Mesenteric fat pad (tissue), 1 donor: ENCODE data around the gene PIK3CB. TPM values are rescaled to one million over a fixed set of nuclear protein-coding genes. Genes with fewer than 3 reads are reported as not detected.
A peak's percentile ranks its signal among the peaks of the same experiment; 100 is the strongest.

Experiments
- DNase-seq: peaks from one replicate; pipeline ENCODE4 v3.0.0-alpha.2; 2020; ENCODE audit warnings: low spot score
- long read RNA-seq: library from polyadenylated mRNA; unstranded; transcript quantifications from one replicate; pipeline ENCODE4 v2.0.0, GENCODE V29; 2020
- total RNA-seq: library from RNA; stranded (reverse); fragmentation: NEBNext Ultra II Directional; extraction: Animal tissue kit (Norgen Biotek cat#: 25700); gene quantifications from one replicate; pipeline ENCODE4 v1.2.1, GENCODE V29; 2021
- donor health status: DM: yes; HTN: yes; CAD: no.

PIK3CB gene
- 31.2 TPM for total RNA-seq
- long read RNA-seq, partial matches to known transcripts, result 2 of 9 reads
- long read RNA-seq, other reads (novel, unspliced or antisense), result 7 of 9 reads

GRCh38 chr3:138834596-138835396 lies at the start of gene PIK3CB:
Gene PIK3CB, minus strand, starts transcription at chr3:138834928. Its CDS starts 75,585 bp downstream, at chr3:138759343.
- peak; percentile 97 for DNase-seq

GRCh38 chr3:138881233-138881632 lies 46.5 kb upstream of the PIK3CB start:
- no peak for DNase-seq

- DNase-seq, result no peak
These were observed 45.0 kb upstream of the PIK3CB start for GRCh38 chr3:138879541-138880380.

DNA sequence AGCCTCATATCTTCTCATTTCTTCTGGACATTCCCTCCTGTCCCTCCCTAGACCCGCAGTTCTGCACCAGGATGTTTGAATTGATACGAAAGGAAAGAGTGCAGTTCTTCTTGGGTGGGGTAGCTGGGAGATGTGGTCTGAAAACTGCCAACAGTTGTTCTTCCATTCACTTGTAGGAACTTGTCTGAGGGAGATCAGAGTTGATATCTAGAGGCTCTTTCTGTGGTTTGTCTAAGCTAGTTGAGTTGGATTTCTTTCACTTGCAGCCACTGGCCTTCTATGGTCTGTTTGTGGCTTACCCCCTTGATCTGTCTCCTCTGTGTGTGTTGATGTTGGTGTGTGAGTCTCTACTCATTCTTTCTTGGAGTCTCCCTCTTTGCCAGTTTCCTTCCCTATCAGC lies 42.5 kb upstream of the PIK3CB start:
- no peak for DNase-seq

DNA sequence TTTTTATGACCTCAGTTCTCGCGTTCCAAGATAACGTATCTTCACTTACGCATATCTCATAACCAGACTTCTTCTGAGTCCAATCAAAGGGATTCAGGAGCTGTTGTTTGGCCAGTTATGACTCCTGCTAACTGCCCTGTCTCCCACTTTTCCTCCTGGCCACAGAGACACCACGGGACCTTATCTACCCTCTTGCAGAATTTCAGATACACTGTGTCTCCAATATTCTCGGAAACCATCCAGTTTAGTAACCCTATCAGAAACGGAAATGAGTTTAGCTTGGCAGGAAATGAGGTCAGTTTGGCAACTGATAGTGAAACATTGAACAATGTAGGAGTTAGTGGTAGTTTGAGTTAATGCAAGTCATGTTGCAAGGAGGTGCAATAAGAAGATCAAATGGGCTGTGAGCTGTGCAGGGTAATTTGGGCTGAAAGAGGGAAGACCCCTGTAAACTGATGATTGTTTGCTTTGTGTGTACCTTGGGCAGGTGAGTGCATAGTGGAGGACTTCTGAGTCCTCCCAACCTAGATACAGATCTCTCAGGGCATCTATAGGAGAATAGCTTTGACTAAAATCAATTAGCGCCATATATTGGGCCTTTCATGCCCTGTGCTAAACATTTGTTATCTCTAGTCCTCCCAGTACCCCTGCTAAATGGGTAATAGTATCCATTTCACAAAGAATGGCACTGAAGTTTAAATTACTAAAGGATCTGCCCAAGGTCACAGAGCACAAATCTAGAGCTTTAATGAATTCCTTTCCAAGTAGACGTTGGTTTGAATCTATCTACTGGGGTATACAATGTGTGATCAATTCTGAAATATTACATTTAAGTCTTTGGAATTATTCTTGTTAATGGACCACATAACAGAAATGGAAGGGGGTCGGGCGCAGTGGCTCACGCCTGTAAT lies 41.3 kb upstream of the PIK3CB start:
- no peak for DNase-seq

- DNase-seq, result no peak
These were observed 40.5 kb upstream of the PIK3CB start for GRCh38 chr3:138875096-138875753.

GRCh38 chr3:138873471-138874278 lies 38.9 kb upstream of the PIK3CB start:
- DNase-seq, result no peak

- no peak for DNase-seq
These were observed 37.9 kb upstream of the PIK3CB start for GRCh38 chr3:138872632-138873031.

DNA sequence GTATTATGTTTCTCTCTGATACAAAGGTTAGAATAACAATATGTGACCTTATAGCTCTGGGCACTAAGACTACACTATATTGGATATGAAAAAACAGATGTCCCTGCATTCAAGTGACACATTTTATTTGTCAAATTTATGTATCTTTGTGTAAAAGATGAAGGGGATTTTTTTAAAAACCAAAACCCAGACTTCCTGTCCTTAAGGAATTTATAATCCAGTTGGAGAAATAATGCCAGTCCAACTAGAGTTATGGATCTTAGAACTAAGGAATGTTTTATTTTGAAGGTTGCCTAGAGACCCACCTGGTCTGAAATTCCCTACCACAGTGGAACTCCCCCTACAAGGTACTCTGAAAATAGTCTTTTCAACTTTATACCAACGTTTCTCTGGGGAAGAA lies 33.3 kb upstream of the PIK3CB start:
- no peak for DNase-seq

DNA sequence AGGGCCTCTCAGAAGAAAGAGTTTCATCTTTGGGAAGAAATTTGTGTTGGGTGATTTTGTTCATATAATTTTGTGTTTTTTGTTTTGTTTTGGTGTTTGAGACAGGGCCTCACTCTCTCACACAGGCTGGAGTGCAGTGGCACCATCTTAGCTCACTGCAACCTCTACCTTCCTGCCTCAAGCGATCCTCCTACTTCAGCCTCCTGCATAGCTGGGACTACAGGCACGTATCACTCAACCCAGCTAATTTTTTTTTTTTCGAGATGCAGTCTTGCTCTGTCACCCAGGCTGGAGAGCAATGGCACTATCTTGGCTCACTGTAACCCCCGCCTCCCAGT lies 29.0 kb upstream of the PIK3CB start:
- no peak for DNase-seq

GRCh38 chr3:138862924-138863775 lies 28.4 kb upstream of the PIK3CB start:
- no peak for DNase-seq

DNA sequence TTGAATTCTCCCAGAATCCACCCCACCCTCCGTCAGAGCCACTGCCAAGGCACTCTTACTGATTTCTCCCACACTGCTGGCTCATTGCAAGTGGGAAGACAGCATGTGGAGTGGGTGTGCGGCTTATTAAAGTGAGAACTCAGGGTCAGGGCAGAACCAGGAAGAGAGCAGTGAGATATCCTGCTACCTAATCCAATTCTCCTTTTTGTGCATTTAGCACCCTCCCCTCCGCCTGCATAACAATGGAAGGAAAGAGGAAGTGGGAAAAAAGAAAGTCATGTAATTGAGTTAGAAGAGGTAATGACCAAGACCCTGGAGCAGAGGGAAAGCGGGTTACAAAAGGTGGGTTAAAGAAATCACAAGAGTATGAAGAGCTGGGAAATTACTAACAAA lies 27.8 kb upstream of the PIK3CB start:
- DNase-seq, result no peak

DNA sequence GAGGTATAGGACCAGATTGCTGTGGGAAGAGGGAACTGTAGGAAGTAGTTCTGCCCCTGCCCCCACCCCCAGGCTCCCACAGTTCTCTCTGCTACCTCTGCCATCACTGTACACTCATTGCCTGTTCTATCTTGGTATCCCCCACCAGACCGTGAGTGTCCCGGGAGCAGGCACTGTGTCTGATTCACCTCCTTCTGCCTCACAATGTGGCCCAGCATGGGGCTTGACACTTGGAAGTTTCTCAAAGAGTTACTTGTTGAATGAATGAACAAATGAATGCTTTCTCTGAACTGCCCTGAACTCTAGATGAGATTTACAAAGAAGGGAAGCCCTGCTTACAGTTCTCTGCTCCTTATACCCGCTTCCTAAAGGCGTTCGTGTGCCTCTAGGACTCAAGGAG lies 27.1 kb upstream of the PIK3CB start:
- no peak for DNase-seq

- DNase-seq, result no peak
These were observed 22.1 kb upstream of the PIK3CB start for GRCh38 chr3:138856799-138857198.

- no peak for DNase-seq
These were observed 20.2 kb upstream of the PIK3CB start for GRCh38 chr3:138854940-138855339.

- no peak for DNase-seq
These were observed 19.5 kb upstream of the PIK3CB start for GRCh38 chr3:138854204-138854603.

DNA sequence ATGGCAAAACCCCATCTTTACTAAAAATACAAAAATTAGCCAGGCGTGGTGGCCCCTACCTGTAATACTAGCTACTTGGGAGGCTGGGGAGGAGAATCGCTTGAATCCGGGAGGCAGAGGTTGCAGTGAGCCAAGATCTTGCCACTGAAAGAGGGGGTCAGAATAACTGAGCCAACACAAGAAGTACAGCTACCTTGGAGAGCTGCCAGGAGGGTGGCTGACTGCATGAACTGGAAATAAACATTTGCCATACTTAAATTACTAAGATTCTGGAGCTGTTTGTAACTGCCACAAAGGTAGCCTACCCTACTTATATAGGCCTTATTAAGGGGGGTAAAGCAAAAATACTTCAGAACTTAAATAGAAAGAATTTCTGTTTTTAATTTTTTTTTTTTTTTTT lies 15.4 kb upstream of the PIK3CB start:
- no peak for DNase-seq

GRCh38 chr3:138849222-138849940 lies 14.7 kb upstream of the PIK3CB start:
- no peak for DNase-seq
